Cardiac fibroblast (primary cell): Measurements from ENCODE around the gene C1orf226.

Experiments
- DNase-seq, 2 donors: peaks; one replicate each; pipeline versions ENCODE4 v3.0.0 to v3.0.0-alpha.2; 2010; ENCODE audit warnings: low read depth in 2 of 2
- H3K4me3 ChIP-seq, 2 donors: replicated peaks in 1 of 2; 1 replicate in 1 of 2; 2 replicates in 1 of 2; pipeline ENCODE4 v1.5.1; 2011; ENCODE audit warnings: low read depth in 2 of 2, low read length in 2 of 2, mild to moderate bottlenecking in 2 of 2, moderate library complexity in 1 of 2
- CTCF ChIP-seq: IDR thresholded peaks from one replicate; pipeline ENCODE4 v1.5.1; 2011; ENCODE audit warnings: low read depth, mild to moderate bottlenecking, low read length, inconsistent platforms

Gene C1orf226

DNA sequence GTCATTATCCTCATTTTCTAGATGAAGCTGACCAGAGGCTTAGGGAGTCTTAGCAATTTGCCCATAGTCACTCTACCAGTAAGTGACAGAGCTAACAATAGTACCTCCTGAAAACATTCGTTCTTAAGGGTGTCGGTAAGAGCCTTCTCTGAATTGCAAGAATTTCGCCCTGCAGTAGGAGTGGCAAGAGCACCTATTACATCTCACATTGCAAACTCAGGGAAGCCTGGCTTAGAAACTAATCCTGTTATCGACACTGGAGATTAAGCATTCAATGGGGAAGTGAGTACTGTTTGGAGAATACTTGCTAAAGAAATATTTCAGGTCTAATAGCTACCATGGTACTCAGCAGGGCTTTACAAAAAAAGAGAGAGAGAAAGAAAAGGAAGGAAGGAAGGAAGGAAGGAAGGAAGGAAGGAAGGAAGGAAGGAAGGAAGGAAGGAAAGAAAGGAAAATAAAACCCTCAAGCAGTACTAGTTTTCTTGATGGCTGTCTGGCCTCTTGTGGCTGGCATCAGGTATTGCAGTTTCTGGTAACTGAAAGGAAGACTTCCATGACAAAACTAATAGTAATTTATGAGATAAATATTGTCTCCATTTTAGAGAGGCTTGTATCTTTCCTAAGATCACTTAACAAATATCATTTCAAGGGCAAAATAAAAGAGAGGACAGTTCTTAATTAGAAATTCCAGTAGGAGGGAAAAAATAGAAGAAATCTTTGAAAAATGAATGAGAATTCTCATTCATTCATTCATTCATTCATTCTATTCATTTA is 10.4 kb downstream of the C1orf226 start:
- peak; percentile 80 for TF ChIP-seq CTCF
- no peak overlapping the region for H3K4me3 ChIP-seq
- peak; percentile 70 to 74 for DNase-seq

GRCh38 chr1:162396201-162396906 is 14.8 kb downstream of the C1orf226 start:
- H3K4me3 ChIP-seq, result no peak overlapping the region
- no peak for TF ChIP-seq CTCF
- no peak for DNase-seq

GRCh38 chr1:162397039-162397448 is 15.5 kb downstream of the C1orf226 start:
- TF ChIP-seq CTCF, result peak; percentile 9
- peak; percentile 45 to 52 for DNase-seq

DNA sequence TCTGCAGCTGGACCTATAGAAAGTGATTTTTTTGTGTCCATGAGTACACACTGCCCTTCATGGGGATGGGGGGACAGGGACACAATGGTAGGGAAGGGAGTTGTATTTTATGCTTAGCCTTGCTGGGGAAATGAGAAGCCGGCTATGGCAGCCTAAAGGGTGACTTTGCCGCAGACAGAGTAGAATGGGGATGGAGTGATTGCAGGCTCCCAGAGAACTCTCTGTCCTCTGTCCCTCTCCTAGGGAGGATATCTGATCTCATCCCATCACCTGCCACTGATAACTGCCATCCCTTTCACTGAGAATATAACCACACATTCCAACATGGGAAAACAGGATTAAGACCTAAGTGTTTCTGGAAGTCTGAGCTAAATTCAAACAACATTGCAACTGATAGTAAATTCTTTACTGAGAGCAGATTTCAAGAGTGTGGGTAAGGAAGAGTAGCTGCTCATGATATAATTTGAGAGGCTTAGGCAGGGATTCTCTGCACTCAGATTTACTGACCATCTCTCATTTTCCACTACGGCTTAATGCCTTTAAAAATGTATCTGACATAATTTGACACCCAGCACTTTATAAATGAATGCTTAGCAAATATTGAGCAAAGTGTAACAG is 16.5 kb downstream of the C1orf226 start:
- DNase-seq, result no peak
- no peak overlapping the region for H3K4me3 ChIP-seq
- no peak for TF ChIP-seq CTCF

More at GRCh38 chr1:162397039-162397448, 15.5 kb downstream of the C1orf226 start:
- H3K4me3 ChIP-seq, result no peak overlapping the region

DNA sequence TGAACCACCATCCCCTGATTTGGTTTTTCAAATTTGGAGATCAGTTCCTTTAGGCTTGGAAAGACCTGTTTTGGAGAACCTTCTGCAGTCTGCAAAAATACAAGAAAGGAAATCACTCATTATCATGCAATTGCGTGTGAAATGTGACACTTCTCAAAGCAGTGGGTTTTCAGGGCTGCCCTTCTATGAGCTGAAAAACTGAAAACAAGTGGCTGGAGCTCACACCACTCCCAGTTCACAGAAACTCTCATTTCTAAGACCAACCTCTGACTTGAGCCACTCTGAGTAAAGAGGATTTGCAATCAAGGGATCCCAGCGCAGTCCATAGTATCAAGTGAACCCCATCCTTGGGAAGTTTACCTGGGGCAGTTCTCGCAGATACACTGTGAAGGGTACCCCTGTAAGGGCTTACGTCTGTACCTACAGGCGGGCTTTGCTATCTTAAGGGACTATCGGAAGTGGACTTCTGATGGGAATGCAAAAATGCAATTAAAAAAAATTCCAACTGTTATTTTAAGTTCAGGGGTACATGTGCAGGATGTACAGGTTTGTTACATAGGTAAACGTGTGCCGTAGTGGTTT is 17.6 kb downstream of the C1orf226 start:
- DNase-seq, result no peak
- no peak for TF ChIP-seq CTCF

GRCh38 chr1:162400790-162401355 is 19.3 kb downstream of the C1orf226 start:
- no peak overlapping the region for H3K4me3 ChIP-seq
- no peak for DNase-seq
- TF ChIP-seq CTCF, result no peak

More for the DNA sequence above, 17.6 kb downstream of the C1orf226 start:
- no peak overlapping the region for H3K4me3 ChIP-seq
